GM18951 (cell line): ENCODE data around the gene GRIN2C.
"Not testable (repeated sequence)": the region's sequence is repeated elsewhere in the genome, so short reads cannot be mapped to it uniquely, and the experiment has no call there.

Experiments
- POLR2A ChIP-seq: IDR thresholded peaks from 4 replicates; pipeline ENCODE4 v1.6.1; 2011; ENCODE audit warnings: mild to moderate bottlenecking; ENCODE audit not compliant: insufficient read length, insufficient read depth; ENCODE audit errors: extremely low read depth
- in situ Hi-C: fragments of 300-500 bp; cut with MboI; formaldehyde crosslinking; loops from one replicate; pipeline ENCODE4 v1.12.0; 2022; ENCODE audit warnings: low sequenced_read_pairs, mixed read lengths, inconsistent platforms; ENCODE audit not compliant: unreplicated experiment

The GRIN2C gene

DNA sequence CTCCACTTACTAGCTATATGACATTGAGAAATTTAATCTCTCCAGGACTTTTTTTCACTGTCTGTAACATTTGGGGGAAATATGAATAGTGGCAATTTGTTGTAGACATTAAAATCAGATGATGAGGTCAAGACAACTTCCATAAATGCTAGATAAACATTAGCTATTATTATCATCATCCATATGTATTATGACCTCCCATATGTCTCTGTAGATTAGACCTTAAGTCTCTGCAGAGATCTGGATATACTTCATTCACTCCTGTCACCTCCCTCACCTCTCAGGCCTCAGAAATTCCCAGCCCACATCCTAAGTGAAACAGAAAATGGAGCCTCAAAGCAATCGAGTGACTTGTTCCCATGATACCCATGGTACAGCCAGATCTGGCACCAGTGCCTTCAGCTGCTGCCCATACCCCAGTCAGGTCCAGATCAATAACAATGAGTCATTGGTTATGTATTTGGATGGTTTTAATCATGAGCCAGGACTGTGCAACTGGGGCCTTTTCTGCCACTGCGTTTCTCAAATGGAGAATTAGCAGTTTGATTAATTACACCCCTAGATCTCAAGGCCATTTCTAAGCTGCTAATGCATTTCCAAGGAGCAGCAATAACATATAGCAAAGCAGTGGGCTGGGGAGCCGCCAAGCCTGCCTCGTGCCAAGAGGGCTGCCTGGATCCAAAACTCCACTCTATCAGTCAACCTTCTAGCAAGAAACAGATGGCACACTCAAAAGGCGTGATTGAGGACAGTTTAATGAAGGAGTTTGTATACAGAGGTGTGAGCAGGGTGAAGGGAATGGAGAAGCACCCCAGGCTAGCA lies 15.7 kb upstream of the GRIN2C start:
- TF ChIP-seq POLR2A = no peak
- in situ Hi-C loops = no loop called here

DNA sequence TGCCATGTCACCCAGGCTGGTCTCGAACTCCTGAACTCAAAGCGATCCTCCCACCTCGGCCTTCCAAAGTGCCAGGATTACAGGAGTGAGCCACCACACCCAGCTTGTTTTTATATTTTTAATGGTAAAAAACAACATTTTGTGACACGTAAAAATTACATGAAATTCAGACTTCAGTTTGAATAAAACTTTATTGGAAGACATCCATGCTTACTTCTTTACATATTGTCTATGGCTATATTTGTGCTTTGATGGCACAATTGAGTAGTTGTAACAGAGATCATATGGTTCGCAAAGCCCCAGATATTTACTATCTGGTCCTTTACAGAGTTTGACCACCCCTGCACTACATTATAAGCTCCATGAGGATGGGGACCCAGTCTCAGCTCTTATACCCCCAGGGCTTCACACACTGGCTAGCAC lies 14.9 kb upstream of the GRIN2C start:
- in situ Hi-C loops = no loop called here

DNA sequence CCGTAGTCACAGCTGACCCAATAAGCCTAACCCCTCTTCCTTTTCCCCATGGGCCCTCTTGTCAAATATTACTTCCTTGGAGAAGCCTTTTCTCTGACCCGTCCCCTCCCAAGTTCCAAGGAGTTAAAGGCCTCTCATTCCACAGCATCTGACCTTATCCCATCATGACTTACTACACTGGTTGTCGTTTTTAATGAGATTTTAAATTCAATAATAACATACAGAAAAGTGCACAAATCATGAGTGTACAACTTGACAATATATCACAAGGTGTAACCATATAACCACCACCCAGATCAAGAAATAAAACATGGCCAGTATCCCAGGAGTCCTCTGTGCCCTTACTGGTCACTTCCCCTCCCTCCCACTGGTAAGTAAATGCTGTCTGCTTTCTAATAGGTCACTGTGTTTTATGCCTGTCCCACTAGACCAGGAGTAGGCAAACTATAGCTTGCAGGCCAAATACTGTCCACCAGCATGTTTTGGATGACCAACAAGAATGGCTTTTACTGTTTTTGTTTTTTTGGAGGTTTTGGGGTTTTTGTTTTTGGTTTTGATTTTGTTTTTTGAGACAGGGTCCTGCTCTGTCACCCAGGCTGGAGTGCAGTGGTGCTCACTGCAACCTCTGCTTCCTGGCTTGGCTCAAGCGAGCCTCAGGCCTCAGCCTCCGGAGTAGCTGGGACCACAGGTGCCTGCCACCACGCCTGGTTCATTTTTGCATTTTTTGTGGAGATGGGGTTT lies 14.4 kb upstream of the GRIN2C start:
- no peak for TF ChIP-seq POLR2A
- in situ Hi-C loops = no loop called here

More for the DNA sequence above, 14.9 kb upstream of the GRIN2C start:
- no peak for TF ChIP-seq POLR2A

DNA sequence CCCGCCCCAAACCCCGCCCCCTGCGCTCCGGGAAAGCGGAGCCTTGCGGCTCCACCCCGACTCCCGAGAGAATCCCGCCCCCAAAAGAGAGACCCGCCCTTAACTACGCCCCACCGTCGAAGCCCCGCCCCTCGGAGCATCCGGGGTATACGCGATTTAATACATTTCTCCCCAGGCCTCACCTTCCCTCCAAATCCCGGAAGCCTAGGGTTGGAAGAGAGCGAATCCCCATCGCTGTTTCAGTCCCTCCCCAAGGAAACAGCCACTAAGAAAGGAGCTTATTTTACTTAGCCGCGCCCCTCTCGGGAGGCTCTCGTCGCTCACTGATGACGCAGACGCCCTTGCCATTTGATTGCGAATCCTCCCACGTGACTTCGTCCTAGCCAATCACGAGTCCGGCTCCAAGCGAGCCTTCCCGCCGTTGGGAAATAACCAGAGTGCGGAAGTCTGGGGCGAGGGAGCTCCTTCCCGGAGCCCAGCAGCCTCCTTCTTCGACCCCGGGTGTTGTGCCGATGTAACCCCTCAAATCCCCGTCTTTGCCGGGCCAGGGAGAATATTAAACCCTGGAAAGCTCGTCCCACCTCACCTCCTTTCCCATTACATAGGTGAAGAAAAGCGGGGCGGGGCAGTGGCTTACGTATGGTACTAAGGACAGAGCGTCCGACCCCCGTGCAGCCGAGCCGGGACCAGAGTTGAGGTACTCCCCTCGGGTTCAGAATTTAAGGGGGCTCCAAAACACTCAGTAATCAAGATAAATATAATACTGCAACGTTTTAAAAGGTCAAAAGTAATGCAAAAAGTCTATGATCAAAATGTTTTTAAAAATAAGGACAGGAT lies 13.6 kb upstream of the GRIN2C start:
- in situ Hi-C loops = no loop called here
- peak; percentile 97 for TF ChIP-seq POLR2A

DNA sequence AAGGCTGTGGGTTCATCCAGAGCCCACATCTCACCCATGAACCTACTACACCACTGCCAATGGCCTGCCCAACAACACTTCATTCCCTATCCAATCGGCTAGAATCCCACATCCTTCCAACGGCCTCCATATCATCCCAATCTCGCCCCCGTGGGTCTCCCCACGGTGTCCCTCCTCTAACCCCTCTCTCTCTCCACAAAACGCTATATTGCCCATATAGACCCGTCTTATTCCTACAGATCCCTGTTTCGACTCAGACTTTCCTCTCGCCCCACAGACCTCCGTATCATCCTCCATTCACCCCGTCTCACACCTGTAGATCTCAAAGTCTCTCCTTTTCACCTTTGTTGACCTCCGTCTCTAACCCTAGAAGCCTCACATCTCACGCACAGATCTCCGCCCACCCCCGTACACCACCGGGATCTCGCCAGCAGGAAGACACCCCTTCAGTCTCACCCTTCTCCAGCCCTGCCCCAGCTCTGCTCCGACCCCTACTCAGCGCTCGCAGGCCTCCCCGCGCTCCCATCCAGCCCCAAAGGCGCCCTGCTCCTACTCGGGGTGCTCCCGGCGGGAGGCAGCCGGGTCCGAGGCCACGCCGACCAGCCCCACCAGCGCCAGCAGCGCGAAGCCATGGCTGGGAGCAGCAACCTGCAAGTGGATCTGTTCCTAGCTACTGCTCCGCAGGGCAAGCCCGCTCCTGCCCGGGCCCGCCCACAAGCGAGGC lies 12.8 kb upstream of the GRIN2C start, which contains the start of gene FDXR:
TSS of gene FDXR (minus strand) at position 682 of the 724 bp plus-strand sequence. CDS start at position 632, 50 bp downstream.
- in situ Hi-C loops = no loop called here
- TF ChIP-seq POLR2A = peak; percentile 97

DNA sequence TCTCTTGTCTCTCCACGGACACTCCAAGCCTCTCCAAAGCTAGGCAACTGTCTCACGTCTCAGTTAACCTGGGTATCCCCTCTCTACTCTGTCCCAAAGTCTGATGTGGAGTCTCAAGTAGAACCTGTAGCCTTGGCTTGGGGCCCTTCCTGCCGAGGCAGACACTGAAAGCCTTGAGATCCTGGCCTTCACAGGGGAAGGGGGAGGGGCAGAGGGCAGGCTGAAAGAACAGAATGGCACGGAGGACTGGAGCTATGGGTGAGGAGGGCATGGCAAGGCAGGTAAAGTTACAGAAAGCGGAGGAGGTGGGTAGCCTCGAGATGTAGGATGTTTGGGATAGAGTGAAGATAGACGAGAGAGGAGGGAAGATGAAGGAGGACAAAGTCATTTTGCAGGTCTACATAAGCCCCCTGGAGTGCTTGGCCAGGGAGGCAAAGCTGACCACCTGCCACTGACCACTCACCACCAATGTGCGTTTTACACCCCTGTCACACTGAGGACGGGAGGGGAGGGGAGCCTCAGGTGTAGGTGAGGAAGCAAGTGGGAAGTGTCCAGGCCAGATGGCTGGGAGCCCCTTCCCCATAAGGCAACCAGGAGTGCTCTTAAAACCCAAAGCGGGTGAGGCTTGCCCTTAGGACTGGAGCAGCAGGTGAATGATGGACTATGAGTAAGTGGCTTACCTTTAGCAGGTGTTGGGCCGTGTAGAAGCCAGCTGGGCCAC lies 11.8 kb upstream of the GRIN2C start:
- in situ Hi-C loops = no loop called here

DNA sequence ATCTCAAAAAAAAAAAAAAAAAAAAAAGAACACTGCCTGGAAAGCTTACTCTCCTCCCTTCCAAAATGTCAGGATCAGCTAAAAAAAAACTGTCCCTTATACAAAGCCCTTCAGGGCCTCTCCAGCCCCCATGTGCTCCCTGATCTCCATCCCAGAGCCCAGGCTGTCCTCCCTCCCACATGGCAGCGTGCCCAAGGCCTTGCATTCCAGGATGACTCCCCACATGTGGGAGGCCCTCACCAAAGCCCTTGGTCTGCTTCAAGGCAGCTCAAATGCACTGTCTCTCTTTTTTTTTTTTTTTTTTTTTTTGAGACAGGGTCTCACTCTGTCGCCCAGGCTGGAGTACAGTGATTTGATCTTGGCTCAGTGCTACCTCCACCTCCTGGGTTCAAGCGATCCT lies 10.8 kb upstream of the GRIN2C start:
- in situ Hi-C loops = no loop called here
- TF ChIP-seq POLR2A = no peak

More for the DNA sequence above, 11.8 kb upstream of the GRIN2C start:
- TF ChIP-seq POLR2A = no peak

DNA sequence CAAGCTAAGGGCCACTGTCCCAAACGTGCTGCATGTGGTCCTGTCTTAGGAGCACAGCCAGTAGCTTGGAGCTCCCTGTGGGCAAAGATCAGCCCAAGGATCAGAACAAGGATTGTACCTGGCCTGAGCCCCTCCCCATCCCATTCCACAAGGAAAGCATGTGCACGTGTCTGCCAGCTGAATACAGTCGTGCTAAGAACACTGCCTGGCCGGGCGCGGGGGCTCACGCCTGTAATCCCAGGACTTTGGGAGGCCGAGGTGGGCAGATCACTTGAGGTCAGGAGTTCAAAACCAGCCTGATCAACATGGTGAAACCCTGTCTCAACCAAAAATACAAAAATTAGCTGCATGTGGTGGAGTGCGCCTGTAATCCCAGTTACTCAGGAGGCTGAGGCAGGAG lies 10.3 kb upstream of the GRIN2C start:
- in situ Hi-C loops = not testable (repeated sequence)

DNA sequence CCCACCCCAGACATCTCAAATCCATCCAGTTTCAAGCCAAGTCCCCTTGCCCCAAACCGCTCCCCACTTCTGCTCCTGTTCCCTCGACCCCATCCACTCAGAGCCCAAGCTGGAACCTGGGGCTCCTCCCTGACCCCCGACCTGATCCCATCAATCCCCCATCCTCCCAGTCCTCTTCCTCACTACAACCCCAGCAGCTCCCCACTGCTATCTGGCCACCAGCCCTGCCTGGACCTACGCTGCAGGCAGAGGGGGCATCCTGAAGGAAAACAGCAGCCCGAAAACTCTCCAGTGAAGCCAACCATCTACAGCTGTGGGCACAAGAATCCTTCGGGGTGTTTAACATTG lies 9.2 kb upstream of the GRIN2C start:
- in situ Hi-C loops = no loop called here
- TF ChIP-seq POLR2A = no peak

DNA sequence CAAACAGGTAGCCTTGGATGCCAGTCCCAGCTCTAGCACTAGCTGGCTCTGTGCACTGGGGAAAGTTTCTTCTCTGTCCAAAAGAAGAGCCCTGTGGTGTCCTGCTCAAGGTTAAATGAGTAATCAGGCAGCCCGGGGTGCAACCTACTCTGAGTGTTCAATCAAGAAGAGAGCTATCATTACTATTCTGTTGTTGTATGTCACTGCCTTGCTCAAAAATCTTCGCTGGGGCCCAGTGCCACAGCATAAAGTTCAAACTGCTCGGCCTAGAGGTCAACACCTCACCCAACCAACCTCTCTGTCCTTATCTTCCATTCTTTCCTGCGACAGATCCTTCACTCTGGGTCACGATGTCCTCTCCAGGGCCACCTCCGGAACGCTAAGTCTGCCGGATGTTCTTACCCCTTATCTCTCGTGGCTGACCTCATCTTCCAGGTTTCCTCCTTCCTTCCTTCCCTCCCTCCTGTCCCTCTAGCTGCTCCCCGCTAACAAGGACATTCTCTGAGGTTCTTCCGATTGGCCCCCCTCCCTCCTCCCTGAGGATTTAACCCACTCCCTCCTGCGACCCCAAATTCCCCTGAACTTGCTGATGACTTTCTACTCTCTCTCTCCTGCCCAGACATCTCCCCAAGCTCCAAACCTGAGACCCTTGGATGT lies 8.7 kb upstream of the GRIN2C start:
- TF ChIP-seq POLR2A = no peak
- in situ Hi-C loops = no loop called here

DNA sequence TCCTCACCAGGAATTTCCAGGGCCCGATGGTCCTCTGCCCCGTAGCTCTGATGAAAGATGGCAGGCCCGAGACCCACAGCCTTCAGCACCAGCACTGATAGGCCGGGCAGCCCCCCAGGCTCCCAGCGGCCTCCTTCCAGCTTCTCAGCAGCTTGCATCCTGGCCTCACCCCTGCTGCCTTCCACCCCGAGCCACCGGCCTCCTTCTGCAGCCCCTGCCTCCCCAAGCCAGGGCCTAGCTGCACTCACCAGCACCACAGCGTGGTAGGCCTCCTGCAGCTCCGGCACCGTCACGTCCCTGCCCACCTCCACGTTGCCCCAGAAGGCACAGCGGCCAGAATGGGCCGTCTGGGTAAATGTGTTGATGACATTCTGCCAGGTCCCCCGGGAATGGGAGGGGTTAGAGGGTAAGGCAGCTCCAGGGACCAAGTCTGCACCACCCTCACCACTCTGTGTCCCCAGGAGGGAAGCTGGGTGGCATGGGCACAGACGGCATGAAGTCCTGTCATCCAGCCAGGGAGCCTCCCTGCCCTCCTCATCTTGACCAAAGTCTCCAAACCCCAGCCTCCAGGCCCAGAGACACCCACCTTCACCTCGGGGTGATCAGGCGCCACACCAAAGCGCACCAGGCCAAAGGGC lies 6.6 kb upstream of the GRIN2C start:
- in situ Hi-C loops = no loop called here
- no peak for TF ChIP-seq POLR2A

DNA sequence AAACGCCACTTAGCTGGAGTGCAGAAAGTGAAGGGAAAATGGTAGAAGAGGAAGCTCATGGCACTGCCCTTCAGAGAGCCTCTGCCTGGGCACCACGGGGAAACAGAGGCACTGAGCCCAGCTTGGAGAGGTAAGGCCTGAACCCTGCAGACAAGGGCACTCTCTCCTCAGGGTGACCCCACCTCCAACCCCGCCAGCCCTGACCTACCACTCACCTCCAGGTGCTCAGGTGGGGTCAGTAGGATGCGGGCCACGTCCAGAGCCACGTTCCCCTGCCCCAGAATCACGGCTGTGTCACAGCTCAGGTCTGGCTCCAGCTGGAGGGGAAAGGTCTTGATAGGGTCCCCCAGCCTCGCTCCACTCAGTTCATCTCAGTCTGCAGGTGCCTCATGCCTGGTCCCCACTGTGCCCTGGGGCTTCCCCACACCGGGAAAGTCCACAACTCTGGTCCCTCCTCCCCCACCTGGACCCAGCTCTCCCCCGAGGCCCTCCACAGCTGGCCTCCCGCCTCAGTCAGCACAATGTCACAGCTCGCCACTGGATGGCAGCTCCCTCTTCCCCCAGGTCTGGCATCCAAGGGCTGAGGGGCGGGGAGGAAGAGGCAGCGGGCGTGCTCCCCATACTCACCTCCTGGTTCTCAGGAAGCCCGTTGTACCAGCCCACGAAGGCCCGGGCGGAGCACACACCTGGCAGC lies 6.0 kb upstream of the GRIN2C start:
- TF ChIP-seq POLR2A = no peak
- in situ Hi-C loops = no loop called here
